GM19043 (cell line): ENCODE data around the gene ADAP1.
"Not testable (repeated sequence)": the region's sequence is repeated elsewhere in the genome, so short reads cannot be mapped to it uniquely, and the experiment has no call there.

Source experiments
- ATAC-seq: cut with Tn5 transposase; IDR thresholded peaks from one replicate; pipeline ENCODE4 v1.9.1; 2021; ENCODE audit warnings: low read depth; ENCODE audit not compliant: unreplicated experiment

The ADAP1 gene

GRCh38 chr7:873367-874002 lies 81.0 kb downstream of the ADAP1 start:
- ATAC-seq = no peak

GRCh38 chr7:872685-873084 lies 81.8 kb downstream of the ADAP1 start:
- ATAC-seq = not testable (repeated sequence)

DNA sequence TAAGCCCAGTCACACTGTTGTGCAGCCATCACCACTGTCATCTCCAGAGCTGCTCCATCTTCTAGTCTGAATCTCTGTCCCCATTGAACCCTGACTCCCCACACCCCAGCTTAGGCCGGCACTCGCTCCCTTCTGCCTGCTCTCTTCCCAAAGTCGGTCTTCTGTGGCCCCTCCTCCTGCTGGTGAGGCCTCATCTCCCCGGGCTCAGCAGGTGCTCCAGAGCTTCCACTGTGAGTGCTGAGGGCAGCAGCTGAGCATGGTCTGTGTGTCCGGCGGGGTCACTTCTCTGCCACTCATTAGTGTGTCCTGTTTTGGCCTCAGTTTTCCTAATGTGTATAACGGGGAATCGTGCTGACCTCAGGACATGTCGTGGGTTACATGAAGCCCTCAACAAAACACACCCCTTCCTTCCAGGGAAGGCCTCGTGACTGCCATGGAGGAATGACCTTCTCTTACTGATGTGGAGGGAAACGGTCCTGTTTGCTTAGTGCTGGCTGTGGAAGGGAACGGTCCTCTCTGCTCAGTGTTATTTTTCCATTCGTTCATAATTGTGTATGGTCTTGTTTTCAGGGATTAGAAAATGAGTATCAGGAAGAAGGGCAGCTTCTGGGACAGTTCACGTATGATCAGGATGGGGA lies 82.5 kb downstream of the ADAP1 start:
- ATAC-seq = no peak

- ATAC-seq = no peak
Observed at GRCh38 chr7:869348-869747, 85.1 kb downstream of the ADAP1 start.

GRCh38 chr7:868189-868486 lies 86.3 kb downstream of the ADAP1 start:
- no peak for ATAC-seq

DNA sequence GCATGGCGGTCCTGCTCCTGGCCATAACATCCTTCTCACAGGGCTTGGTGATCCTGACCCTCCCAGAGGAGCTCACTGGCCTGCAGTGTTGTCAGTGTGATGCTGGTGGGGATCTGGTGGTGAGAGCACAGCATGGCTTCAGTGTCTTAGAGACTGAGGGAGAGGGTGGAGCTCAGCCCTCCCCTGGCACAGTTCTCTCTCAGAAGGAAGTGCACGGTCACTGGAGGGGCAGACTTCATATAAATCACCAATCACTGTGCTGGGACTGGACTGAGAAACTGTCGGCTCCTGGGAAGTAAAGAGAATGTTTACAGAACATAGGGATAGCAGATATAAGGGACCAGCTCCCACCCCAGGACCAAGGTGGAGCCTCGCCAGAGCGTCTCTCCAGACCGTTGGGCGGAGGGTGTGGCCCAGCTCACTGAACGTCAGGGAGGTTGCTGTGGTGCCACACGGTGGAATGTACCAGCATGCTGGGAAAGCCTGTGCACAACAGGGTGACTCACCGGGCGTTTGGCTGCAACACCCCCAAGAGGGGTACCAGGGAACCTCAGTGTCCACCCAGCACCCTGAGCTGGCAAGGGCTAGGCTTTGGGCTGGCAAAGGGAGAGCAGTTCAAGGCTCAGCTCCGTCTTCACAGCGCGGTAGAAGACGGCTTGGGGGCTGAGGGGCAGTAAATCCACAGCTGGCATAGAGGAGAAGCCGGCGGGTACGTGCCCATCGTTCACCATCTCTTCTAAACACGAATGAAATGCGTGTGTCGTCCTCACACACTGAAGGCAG lies 86.9 kb downstream of the ADAP1 start:
- no peak for ATAC-seq

DNA sequence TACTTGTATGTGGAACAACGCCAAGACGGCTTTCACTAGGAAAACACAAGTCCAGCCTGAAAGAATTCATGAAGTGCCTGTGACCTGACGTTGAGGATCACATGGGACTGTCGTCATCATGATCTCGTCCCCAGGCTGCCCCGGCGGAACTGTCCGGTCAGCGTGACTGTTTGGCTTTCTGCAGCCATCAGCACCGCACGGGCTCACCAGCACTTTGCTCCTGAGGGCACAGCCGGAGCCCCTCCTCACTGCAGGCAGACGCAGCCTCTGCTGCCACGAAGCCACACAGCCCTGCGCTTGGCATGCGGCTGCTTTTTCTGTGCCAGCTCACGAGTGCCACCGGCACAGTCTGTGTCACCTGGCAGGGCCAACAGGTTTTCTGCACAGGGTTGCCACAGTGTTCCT lies 87.5 kb downstream of the ADAP1 start:
- ATAC-seq = no peak

DNA sequence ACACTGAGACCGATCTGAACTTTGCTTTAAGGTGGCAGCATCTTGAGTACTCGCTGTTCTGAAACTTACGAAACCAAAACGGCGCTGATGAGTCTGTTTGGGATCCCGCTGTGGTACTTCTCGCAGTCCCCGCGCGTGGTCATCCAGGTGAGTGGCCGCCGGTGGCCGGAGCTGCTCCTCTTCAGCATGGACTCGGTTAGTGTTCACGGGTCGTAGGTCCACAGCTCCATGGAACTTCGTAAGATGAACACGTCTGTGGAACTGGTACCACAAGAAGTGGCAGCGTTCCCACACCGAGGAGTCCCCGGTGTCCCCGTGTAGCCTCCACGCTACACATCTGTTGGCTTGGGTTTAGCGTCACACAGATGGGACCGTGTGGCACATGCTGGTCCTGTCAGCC lies 88.6 kb downstream of the ADAP1 start:
- no peak for ATAC-seq

DNA sequence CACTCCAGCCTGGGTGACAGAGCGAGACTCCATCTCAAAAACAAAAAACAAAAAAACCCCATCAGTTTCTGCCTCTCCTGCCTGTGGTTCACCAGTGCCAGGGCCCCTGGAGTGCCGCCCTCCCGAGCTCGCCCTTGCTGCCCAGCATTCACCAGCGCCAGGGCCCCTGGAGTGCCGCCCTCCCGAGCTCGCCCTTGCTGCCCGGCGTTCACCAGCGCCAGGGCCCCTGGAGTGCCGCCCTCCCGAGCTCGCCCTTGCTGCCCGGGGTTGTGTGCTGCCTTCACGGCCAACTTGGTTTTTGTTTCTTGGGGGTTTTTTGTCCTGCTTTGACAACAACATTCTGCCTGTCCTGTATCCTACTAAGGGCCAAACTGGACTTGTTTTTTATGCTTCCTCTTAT lies 91.4 kb downstream of the ADAP1 start:
- no peak for ATAC-seq

DNA sequence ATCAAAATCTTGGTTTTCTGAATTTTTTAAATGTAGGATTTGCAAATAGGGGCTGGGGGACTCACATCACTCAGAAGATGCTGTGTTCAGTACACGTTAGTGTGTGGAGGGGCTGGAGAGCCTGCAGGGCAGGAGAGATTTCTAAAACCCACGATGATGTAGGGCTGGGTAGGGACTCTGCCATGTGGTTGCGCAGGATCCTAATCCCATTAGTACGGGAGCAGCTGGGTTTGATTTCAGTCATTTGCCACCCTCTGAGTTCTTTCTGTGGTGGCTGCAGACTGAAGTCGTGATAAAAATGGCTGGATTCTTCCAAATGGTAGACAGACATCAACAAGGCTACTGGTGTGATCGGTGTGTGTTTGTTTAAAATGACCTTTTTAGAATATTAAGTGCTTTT lies 92.3 kb downstream of the ADAP1 start:
- no peak for ATAC-seq

- ATAC-seq = no peak
Observed at GRCh38 chr7:861222-861621, 93.3 kb downstream of the ADAP1 start.

- no peak for ATAC-seq
Observed at GRCh38 chr7:860149-860548, 94.3 kb downstream of the ADAP1 start.

- ATAC-seq = no peak
Observed at GRCh38 chr7:859359-860030, 95.0 kb downstream of the ADAP1 start.

GRCh38 chr7:857661-858060 lies 96.8 kb downstream of the ADAP1 start:
- ATAC-seq = no peak

GRCh38 chr7:856444-857095 lies 97.9 kb downstream of the ADAP1 start:
- no peak for ATAC-seq

DNA sequence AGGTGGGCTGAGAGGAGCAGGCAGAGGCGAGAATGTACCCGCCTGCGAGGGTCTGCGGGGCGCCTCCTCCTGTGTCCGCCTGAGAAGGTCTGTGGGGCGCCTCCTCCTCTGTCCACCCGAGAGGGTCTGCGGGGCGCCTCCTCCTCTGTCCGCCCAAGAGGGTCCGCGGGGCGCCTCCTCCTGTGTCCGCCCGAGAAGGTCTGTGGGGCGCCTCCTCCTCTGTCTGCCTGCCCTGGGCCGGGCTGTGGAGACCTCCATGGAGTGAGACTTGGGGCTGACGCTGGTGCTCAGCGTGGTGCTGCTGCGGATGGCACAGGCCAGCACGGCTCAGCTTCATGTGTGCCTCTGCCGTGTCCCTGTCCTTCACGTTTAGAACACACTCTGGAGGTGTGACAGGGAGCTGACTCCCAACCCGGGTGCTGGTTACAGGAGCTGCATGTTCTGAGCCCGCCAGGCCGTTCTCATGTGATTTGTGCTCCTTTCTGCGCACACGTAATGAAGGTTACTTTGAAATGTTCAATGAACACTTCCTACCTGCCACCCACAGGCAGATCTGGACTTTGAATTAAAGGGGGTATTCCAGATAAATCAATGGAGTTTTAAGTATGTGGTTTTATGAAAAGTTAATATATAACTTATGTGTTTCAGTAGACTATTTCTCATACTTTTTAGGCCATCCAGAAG lies 98.7 kb downstream of the ADAP1 start:
- no peak for ATAC-seq

- ATAC-seq = no peak
Observed at GRCh38 chr7:854118-854775, 100.2 kb downstream of the ADAP1 start.

- no peak for ATAC-seq
Observed at GRCh38 chr7:853366-854117, 100.9 kb downstream of the ADAP1 start.

DNA sequence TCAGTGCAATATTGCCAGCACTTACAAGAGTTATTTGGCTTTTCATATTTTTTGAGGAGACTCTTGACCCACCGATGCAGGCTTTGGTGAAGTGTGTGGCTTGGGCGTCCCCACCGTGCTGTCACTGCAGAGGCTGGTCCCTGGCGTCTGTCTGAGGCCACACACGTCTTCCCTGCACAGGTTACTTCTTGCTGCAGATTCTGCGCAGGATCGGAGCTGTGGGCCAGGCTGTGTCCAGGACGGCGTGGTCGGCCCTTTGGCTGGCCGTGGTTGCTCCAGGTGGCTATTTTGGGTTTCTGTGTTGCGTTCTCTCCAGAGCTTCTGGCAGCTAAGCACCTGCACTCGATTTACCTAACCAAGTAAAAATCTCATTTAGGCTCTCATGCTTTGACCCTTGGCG lies 103.3 kb downstream of the ADAP1 start:
- no peak for ATAC-seq
